ENCODE measurements around the gene SERPINF2. TPM values are rescaled to one million over a fixed set of nuclear protein-coding genes. Genes with fewer than 3 reads are reported as not detected.

Gene SERPINF2
- total RNA-seq, 1 donor from 2014 or later: 0.33 TPM

DNA sequence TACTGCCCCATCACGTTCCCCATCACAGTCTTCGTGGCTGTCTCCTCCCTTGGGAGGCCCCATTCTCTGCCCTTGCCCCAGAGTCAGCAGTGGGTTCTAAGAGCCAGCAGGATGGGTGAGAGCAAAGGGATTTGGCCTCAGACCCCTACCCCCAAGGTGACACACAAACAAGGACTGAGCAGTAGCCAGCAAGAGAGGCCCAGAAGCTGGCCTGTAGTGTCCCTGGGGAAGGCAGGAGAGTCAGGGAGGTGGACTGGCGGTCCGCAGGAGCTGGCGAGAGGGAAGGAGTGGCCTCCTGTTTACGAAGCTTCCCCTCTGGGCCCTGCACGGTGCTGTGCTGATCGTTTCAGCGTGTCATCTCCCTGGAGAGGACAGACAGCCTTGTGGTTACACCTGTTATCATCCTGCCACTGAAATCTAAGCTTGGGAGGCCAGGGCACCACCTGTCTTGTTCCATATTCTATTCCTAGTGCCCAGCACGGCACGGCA is 9.8 kb upstream of the SERPINF2 start:
- no peak overlapping the region for H3K4me3 ChIP-seq
- DNase-seq: no peak
- peaks cover 64% of the 10 kb centered on the region for H3K36me3 ChIP-seq
- H3K27me3 ChIP-seq (ENCODE audit: low read depth): no peaks in the 10 kb centered on the region
- TF ChIP-seq, protein P1, sequence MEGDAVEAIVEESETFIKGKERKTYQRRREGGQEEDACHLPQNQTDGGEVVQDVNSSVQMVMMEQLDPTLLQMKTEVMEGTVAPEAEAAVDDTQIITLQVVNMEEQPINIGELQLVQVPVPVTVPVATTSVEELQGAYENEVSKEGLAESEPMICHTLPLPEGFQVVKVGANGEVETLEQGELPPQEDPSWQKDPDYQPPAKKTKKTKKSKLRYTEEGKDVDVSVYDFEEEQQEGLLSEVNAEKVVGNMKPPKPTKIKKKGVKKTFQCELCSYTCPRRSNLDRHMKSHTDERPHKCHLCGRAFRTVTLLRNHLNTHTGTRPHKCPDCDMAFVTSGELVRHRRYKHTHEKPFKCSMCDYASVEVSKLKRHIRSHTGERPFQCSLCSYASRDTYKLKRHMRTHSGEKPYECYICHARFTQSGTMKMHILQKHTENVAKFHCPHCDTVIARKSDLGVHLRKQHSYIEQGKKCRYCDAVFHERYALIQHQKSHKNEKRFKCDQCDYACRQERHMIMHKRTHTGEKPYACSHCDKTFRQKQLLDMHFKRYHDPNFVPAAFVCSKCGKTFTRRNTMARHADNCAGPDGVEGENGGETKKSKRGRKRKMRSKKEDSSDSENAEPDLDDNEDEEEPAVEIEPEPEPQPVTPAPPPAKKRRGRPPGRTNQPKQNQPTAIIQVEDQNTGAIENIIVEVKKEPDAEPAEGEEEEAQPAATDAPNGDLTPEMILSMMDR (IDR thresholded peaks at IDR 0.05; ENCODE audit: borderline replicate concordance): no peak
- H3K4me1 ChIP-seq: peaks cover 55% of the 10 kb centered on the region
- no peaks in the 10 kb centered on the region for H3K9me3 ChIP-seq (replicated peaks)
- H3K27ac ChIP-seq (replicated peaks): no peak overlapping the region
- intact Hi-C loops (cut with micrococcal nuclease): no loop called here

DNA sequence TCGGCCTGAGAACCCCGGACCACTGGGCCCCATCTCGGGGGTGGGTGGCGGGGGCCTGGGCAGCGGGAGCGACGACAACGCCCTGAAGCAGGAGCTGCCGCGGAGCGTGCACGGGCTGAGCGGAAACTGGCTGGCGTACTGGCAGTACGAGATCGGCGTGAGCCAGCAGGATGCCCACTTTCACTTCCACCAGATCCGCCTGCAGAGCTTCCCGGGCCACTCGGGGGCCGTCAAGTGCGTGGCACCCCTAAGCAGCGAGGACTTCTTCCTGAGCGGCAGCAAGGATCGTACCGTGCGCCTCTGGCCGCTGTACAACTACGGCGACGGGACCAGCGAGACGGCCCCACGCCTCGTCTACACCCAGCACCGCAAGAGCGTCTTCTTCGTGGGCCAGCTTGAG is 8.9 kb upstream of the SERPINF2 start:
- no peak for DNase-seq
- Histone ChIP-seq H3K27ac (replicated peaks) (no peak overlapping the region), H3K36me3 (peaks cover 62% of the 10 kb centered on the region), H3K27me3 (ENCODE audit: low read depth) (no peaks in the 10 kb centered on the region), H3K9me3 (replicated peaks) (no peaks in the 10 kb centered on the region), H3K4me1 (peaks cover 49% of the 10 kb centered on the region), H3K4me3 (no peak overlapping the region)
- TF ChIP-seq, protein P1 (IDR thresholded peaks at IDR 0.05; ENCODE audit: borderline replicate concordance): no peak
- intact Hi-C loops (cut with micrococcal nuclease): no loop called here

DNA sequence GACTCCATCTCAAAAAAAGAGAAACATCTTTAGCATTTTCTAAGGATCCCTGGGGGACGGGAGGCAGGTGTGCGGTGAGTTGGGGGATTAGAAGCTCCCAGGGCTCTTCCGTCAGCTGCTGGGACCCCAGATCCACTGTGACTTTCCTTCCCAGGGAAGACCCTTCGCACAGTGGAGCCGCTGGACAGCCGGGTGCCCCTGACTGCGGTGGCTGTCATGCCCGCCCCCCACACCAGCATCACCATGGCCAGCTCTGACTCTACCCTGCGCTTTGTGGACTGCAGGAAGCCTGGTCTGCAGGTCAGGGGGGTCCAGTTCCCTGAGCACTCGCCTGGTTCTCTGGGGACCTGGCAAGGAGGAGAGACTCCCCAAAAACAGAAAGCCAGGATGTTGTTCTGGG is 7.3 kb upstream of the SERPINF2 start:
- peaks cover 56% of the 10 kb centered on the region for H3K36me3 ChIP-seq
- TF ChIP-seq, protein P1 (IDR thresholded peaks at IDR 0.05; ENCODE audit: borderline replicate concordance): no peak
- no peak for DNase-seq
- intact Hi-C loops (cut with micrococcal nuclease): no loop called here
- H3K9me3 ChIP-seq (replicated peaks): no peaks in the 10 kb centered on the region
- H3K27ac ChIP-seq (replicated peaks): peak overlapping the region; percentile 56
- H3K4me3 ChIP-seq: no peak overlapping the region
- H3K4me1 ChIP-seq: peaks cover 35% of the 10 kb centered on the region
- H3K27me3 ChIP-seq (ENCODE audit: low read depth): no peaks in the 10 kb centered on the region

DNA sequence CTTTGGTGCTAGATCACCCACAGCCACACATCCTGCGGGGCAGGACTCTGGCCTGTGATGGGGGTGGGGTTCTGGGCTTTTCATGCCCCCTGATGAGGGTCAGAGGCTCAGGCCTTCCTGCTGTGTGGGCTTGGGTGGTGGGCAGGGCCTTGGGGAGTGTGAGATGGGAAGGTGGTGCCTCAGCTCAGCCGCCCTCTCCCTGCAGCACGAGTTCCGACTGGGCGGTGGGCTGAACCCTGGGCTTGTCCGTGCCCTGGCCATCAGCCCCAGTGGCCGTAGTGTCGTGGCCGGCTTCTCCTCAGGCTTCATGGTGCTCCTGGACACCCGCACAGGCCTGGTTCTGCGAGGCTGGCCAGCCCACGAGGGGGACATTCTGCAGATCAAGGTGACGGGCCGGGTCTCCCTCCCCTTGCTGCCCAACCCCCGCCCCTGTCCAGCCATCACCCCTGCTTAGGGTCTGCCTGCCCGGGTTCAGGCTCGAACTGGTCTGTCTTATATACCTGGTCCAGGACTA is 6.8 kb upstream of the SERPINF2 start:
- Histone ChIP-seq H3K27me3 (ENCODE audit: low read depth) (no peaks in the 10 kb centered on the region), H3K4me3 (no peak overlapping the region), H3K36me3 (peaks cover 54% of the 10 kb centered on the region), H3K27ac (replicated peaks) (peak overlapping the region; percentile 56), H3K4me1 (peaks cover 30% of the 10 kb centered on the region), H3K9me3 (replicated peaks) (no peaks in the 10 kb centered on the region)
- TF ChIP-seq, protein P1 (IDR thresholded peaks at IDR 0.05; ENCODE audit: borderline replicate concordance): no peak
- no peak for DNase-seq
- intact Hi-C loops (cut with micrococcal nuclease): no loop called here

DNA sequence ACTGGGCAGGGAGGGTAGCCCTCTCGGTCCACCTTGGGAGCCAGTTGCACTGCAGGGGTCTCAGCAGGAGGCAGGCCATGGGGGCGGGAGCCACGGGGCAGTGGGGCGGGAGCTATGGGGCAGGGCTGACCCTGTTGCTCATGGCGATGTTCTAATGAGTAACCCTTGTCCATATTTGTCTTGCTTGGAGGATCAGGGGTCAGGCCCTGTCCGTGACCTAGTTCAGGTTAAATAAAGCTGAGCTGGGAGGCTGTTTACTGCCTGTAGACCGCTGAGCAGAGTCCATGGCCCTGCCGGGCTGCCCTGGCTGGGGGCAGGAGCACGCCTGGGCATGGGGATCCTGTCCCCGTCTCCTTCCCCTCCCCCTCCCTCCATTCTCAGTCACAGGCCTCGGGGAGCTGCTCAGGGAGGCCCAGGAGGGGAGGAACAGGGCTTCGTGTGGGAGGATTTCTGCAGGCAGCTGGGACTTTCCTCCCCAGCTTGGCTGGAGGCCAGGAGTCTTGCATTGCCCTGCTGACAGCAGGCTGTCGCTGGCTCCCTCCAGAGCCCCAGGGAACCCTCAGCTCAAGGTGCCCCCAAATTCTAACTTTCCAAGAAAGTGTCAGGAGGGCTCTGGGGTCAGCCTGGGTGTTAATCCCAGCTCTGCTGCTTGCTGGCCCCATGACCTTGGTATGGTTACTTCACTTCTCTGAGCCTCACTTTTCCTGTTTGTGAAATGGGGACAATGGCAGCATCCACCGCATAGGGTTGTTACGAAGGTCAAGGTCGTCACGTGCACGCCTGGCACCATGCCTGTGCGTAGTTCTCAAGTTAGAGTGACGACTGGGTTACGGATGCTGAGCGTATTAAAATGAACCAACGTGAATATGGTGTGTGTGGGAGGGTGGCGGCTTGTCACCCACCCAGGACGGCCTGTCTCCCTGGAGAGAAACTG is 6.1 kb upstream of the SERPINF2 start:
- Histone ChIP-seq H3K27ac (replicated peaks) (peak overlapping the region; percentile 56), H3K27me3 (ENCODE audit: low read depth) (no peaks in the 10 kb centered on the region), H3K4me3 (no peak overlapping the region), H3K36me3 (peaks cover 46% of the 10 kb centered on the region), H3K4me1 (peaks cover 24% of the 10 kb centered on the region), H3K9me3 (replicated peaks) (no peaks in the 10 kb centered on the region)
- intact Hi-C loops (cut with micrococcal nuclease): no loop called here
- peak; percentile 71 for DNase-seq
- TF ChIP-seq, protein P1 (IDR thresholded peaks at IDR 0.05; ENCODE audit: borderline replicate concordance): no peak
